Posterior cingulate gyrus (tissue), 11 donors: ENCODE measurements around the gene NECAB2.

Source experiments
- DNase-seq, 10 donors: peaks; one replicate each; pipeline versions ENCODE4 v3.0.0 to v3.0.0-alpha.2; 2020 to 2021; ENCODE audit warnings: mixed read lengths in 3 of 10
- intact Hi-C: fragments of 100-400 bp; cut with DNase I; formaldehyde crosslinking; loops from one replicate; pipeline ENCODE4 v1.15.1; 2023

NECAB2 gene

DNA sequence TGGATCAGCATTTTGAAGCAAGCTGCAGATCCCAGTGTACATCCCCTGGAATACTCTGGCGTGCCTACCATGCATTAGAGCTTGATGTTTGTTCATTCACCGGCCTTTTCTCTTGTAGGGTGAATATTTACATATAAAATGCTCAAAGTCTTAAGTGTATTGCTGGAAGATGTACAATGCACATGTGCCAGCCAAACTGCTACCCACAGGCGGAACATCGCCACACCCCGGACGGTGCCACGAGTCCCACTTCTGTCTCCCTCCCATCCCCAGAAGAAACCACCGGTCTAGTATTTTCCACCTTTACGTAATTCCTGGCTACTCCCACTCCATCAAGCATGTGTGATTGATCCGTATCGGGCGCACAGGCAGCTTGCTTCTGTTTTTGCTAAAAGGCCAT is 70.4 kb downstream of the NECAB2 start:
- intact Hi-C loops: no loop called here
- DNase-seq: peak in 2 of 10 donors; percentile 6 to 16

GRCh38 chr16:84039696-84040095 is 71.7 kb downstream of the NECAB2 start:
- DNase-seq: peak in 3 of 10 donors; percentile 5 to 64 (median 30)
- intact Hi-C loops: no loop called here

GRCh38 chr16:84040226-84040822 is 72.3 kb downstream of the NECAB2 start:
- peak in 4 of 10 donors; percentile 26 to 75 (median 54) for DNase-seq
- intact Hi-C loops: no loop called here

DNA sequence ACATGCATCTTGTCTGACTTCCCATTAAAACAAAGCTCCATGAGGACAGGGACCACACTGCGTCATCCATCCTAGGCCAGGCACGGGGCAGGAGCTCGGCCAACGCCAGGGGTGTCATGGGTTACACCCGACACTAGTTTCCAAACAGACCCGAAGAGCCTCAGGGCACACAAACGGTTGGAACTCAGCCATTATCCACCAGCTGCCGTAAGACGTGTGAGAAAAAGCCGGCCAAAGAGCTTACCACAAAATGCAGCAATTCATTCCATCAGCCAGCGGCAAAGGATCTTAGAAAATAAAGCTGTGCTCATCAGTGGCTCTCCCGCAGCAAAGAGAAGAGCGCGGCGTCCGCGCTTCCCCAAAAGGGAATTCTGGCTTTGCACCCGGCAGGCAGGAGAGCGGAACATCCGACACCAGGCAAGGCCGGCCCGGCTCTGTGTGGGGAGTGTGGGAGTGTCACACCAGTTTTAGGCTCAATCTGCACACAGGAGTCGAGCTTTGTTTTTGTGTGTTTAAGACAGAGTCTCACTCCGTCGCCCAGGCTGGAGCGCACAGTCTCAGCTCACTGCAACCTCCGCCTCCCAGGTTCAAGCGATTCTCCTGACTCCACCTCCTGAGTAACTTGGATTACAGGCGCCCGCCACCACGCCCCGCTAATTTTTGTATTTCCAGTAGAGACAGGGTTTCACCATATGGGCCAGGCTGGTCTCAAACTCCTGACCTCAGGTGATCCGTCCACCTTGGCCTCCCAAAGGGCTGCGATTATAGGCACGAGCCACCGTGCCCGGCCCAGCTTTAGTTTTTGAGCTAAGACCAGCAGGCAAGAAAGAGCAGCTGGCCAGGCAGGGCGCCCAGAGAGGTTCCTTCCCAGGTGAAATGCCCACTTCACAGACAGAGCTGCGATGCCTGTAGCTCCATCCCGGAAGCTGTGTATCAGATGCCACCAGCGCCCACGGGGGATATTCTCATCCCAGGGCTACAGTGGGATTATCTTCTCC is 73.1 kb downstream of the NECAB2 start:
- peak in 9 of 10 donors; percentile 21 to 90 (median 42) for DNase-seq
- intact Hi-C loops: no loop called here

- intact Hi-C loops: no loop called here
- peak in 4 of 10 donors; percentile 18 to 81 (median 56) for DNase-seq
Observed at GRCh38 chr16:84041881-84042280, 73.8 kb downstream of the NECAB2 start.

- intact Hi-C loops: no loop called here
- DNase-seq: peak in 1 of 10 donors; percentile 71
Observed at GRCh38 chr16:84042308-84042878, 74.3 kb downstream of the NECAB2 start, which contains the start of gene SLC38A8. Gene SLC38A8, minus strand, starts transcription at chr16:84042795. Its CDS starts 638 bp downstream, at chr16:84042157.

DNA sequence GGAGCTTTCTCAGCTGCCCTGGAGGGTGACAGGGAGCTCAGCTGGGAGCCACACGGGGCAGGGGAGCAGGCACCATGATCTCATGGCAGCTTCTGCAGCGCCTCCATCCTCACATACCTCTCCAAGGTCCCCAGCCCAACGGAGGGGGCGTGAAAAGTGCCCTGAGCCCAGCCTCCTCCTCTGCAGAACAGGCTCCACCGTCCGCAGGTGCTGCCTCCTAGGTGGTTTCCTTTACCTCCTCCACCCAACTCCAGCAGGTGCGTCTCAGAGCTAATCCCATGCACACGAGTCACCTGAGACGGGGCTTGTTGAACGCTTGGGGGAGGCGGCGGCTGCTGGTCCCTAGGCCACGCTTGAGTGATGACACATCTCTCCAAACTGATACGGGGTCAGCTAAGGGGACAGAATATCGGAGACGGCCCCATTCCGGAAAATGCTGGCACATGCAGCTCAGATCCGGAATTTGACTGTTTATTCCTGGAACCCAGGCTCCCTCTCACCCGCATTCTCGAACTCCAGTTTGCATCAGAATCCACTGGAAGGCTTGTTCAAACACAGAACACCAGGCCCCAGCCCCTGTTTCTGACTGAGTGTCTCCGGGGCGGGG is 74.9 kb downstream of the NECAB2 start:
- peak in 4 of 10 donors; percentile 21 to 70 (median 60) for DNase-seq
- intact Hi-C loops: no loop called here

GRCh38 chr16:84043486-84044117 is 75.6 kb downstream of the NECAB2 start:
- intact Hi-C loops: no loop called here

GRCh38 chr16:84044118-84044488 is 76.1 kb downstream of the NECAB2 start:
- intact Hi-C loops: no loop called here
- peak in 4 of 10 donors; percentile 11 to 58 (median 28) for DNase-seq

More at GRCh38 chr16:84043486-84044117, 75.6 kb downstream of the NECAB2 start:
- DNase-seq: peak in 4 of 10 donors; percentile 8 to 73 (median 40)

DNA sequence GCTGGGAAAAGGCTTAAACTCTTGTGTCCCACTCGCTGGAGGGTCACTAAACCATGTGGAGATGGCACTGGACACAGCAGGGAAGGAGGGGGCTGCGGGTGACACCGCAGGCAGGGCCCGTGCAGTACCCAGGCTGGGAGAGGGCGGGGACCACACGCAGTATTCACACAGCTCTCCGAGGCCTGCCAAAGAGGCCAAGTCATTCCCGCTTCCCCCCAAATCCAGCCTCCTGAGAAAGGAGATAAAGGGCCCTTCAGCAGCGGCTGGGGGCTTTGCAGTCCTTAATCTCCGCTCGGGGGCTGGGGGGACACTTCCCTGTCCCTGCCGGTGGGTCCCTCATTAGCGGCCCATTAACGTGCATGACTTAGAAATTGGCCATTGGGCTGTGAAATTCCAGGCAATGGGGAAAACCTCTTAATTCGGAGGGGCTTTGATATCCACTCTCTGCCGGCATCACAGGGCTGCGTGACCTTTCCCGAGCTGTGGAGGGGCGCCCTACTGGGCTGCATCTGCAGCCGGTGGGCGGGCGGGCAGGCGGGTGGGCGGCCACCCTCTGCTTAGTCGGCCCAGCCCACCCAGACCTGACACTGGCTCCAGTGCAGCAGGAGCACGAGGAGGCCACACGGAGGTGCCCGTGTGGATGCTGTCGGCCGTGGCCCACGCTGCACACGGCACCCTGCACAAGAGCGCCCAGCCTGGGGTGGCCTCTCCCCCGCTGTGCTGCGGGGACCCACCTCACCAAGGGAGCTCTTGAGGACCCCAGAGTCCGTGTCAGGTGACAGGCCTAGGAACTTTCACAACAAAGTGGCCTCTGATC is 77.2 kb downstream of the NECAB2 start:
- intact Hi-C loops: no loop called here
- DNase-seq: peak in 4 of 10 donors; percentile 22 to 76 (median 48)

GRCh38 chr16:84045818-84046470 is 77.9 kb downstream of the NECAB2 start:
- DNase-seq: peak in 4 of 10 donors; percentile 12 to 67 (median 38)
- intact Hi-C loops: no loop called here

DNA sequence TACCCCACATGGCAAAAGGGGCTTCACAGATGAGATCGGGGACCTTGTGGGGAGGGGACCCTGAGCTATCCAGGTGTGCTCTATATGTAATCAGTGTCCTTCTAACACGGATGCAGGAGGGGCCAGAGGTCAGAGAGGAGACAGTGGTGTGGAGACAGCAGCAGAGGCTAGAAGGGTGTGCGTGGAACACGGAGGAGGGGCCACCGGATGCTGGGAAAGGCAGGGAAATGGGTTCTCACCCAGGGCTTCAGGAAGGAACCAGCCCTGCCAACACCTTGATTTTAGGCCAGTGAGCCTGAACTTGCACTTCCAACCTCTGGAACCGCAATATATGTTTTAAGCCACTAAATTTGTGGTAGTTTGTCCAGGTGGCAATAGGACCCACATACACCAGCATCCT is 79.2 kb downstream of the NECAB2 start:
- intact Hi-C loops: no loop called here
- peak in 3 of 10 donors; percentile 15 to 54 (median 29) for DNase-seq

DNA sequence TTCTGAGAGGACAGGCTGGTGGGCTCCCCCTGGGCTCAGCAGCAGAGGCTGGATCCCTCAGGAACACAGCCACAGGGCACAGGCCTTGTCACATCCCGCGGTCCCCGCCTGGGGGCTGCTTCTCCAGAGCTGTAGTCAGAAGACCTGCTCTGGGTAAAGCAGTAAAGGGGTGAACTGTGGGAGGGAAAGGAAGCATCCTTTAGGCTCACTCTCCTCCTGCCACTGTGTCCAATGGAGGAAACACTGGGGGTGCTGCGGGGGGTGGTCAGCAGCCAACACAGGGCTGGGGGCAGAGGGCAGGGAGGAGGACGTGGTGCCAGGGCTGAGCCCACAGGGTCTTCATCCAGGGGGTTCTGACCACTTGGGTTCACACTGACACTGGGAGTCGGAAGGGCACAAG is 79.6 kb downstream of the NECAB2 start:
- DNase-seq: peak in 3 of 10 donors; percentile 9 to 65 (median 62)
- intact Hi-C loops: no loop called here

GRCh38 chr16:84048270-84048669 is 80.2 kb downstream of the NECAB2 start:
- intact Hi-C loops: no loop called here
- peak in 3 of 10 donors; percentile 12 to 16 (median 12) for DNase-seq

- intact Hi-C loops: no loop called here
- DNase-seq: peak in 3 of 10 donors; percentile 12 to 62 (median 22)
Observed at GRCh38 chr16:84048871-84049270, 80.8 kb downstream of the NECAB2 start.

- DNase-seq: peak in 3 of 10 donors; percentile 27 to 82 (median 55)
- intact Hi-C loops: no loop called here
Observed at GRCh38 chr16:84049403-84050060, 81.5 kb downstream of the NECAB2 start.

DNA sequence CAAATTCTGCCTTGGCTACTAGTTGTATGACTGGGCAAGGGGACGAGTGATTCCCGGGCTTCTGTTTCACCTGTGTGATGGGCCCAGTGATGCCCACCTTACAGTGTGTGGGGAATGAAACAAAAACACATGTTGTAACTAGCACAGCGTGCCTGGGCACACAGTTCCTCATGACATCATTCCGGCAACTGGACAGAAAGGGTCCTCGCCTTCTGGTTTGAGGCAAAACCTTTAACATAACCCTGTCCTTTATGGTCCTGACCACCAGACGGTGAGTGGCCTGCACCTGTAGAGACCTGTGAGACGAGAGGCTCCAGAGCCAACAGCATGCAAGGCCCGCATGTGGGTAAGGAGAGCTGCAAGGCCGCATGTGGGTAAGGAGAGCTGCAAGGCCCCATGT is 82.3 kb downstream of the NECAB2 start:
- DNase-seq: peak in 3 of 10 donors; percentile 1 to 62 (median 30)
- intact Hi-C loops: no loop called here
